T-cell (primary cell): ENCODE measurements around the gene MLLT3. TPM values are rescaled to one million over a fixed set of nuclear protein-coding genes. Genes with fewer than 3 reads are reported as not detected.

Experiments used
- ATAC-seq, 4 experiments: fragments of 200-7000 bp in 3 of 4; fragments of 150-1000 bp in 1 of 4; cut with Tn5 transposase; replicated peaks in 1 of 4; 1 replicate in 3 of 4; 2 replicates in 1 of 4; pipeline ENCODE4 v1.10.0; 2021; ENCODE audit warnings: moderate library complexity in 3 of 4, mild to moderate bottlenecking in 2 of 4, moderate number of reproducible peaks in 1 of 4
- CTCF ChIA-PET, 2 donors: fragments of 300-600 bp; sonication (Branson Sonifier 250); formaldehyde crosslinking; loops; one replicate each; lab custom pipeline; 2022; ENCODE audit warnings: antibody characterized with exemption in 2 of 2; lab: Charles Lee
- POLR2A ChIA-PET, 2 donors: fragments of 300-600 bp; sonication (Branson Sonifier 250); formaldehyde crosslinking; loops; one replicate each; lab custom pipeline; 2022; ENCODE audit warnings: antibody characterized with exemption in 2 of 2; lab: Charles Lee
- DNase-seq, 35 experiments: peaks; one replicate each; pipeline versions ENCODE4 v3.0.0 to v3.0.0-alpha.2; 2013 to 2023
- H3K27ac ChIP-seq: one replicate; pipeline ENCODE4 v1.5.1; 2013; ENCODE audit warnings: low read length
- H3K27me3 ChIP-seq, 2 experiments: replicated peaks in 1 of 2; 1 replicate in 1 of 2; 2 replicates in 1 of 2; pipeline versions ENCODE4 v1.6.1 to v1.7.0; 2013; ENCODE audit warnings: low read length in 1 of 2, mixed read lengths in 1 of 2; ENCODE audit not compliant: control insufficient read depth in 2 of 2, insufficient read depth in 2 of 2; ENCODE audit errors: extremely low read depth in 1 of 2
- H3K36me3 ChIP-seq, 2 donors: 1 replicate in 1 of 2; 2 replicates in 1 of 2; pipeline versions ENCODE4 v1.6.1 to v1.7.0; 2013; ENCODE audit warnings: low read length in 1 of 2; ENCODE audit not compliant: control insufficient read depth in 2 of 2, insufficient read depth in 1 of 2; ENCODE audit errors: extremely low read depth in 1 of 2
- H3K4me1 ChIP-seq, 2 experiments: 1 replicate in 1 of 2; 2 replicates in 1 of 2; pipeline versions ENCODE4 v1.6.1 to v1.7.0; 2013; ENCODE audit warnings: low read length in 2 of 2, mixed read lengths in 1 of 2; ENCODE audit not compliant: insufficient read depth in 2 of 2, control insufficient read depth in 1 of 2; ENCODE audit errors: extremely low read depth in 1 of 2
- H3K4me3 ChIP-seq, 2 donors: 1 replicate in 1 of 2; 2 replicates in 1 of 2; pipeline versions ENCODE4 v1.5.1 to v1.7.0; 2013; ENCODE audit warnings: mild to moderate bottlenecking in 2 of 2, low read length in 1 of 2, moderate library complexity in 1 of 2; ENCODE audit not compliant: control insufficient read depth in 1 of 2; ENCODE audit errors: extremely low read depth in 1 of 2
- H3K9me3 ChIP-seq: 2 replicates; pipeline ENCODE4 v1.7.0; 2013
- H3K27ac Mint-ChIP-seq, 2 donors: one replicate each; pipeline ENCODE4 v1.8.0; 2020 to 2021; ENCODE audit warnings: mild to moderate bottlenecking in 2 of 2, mixed read lengths in 2 of 2
- H3K27me3 Mint-ChIP-seq, 2 donors: one replicate each; pipeline ENCODE4 v1.8.0; 2021 to 2022; ENCODE audit warnings: mixed read lengths in 2 of 2
- H3K36me3 Mint-ChIP-seq: one replicate; pipeline ENCODE4 v1.8.0; 2021; ENCODE audit warnings: mixed read lengths
- H3K4me1 Mint-ChIP-seq, 3 donors: one replicate each; pipeline ENCODE4 v1.8.0; 2020 to 2022; ENCODE audit warnings: mixed read lengths in 3 of 3, mild to moderate bottlenecking in 1 of 3
- H3K4me3 Mint-ChIP-seq, 3 donors: one replicate each; pipeline ENCODE4 v1.8.0; 2020 to 2022; ENCODE audit warnings: mild to moderate bottlenecking in 3 of 3, mixed read lengths in 3 of 3, moderate library complexity in 3 of 3
- H3K9me3 Mint-ChIP-seq, 3 donors: one replicate each; pipeline ENCODE4 v1.8.0; 2020 to 2022; ENCODE audit warnings: mixed read lengths in 3 of 3
- WGBS: methylation state at CpG from one replicate; pipeline ENCODE4 v1.1.5; 2013; ENCODE audit warnings: missing lambda C conversion rate; ENCODE audit not compliant: insufficient coverage; 5-methylcytosine and 5-hydroxymethylcytosine counted together
- total RNA-seq, 35 experiments: library from RNA in 6 of 35; stranded (reverse) in 6 of 35; fragments of 120-200 nt in 1 of 35; gene quantifications; one replicate each; pipeline versions ENCODE4 v1.2.1 to v1.2.4 and lab custom pipeline; 2013 to 2026

MLLT3 gene
- total RNA-seq, 5 donors from 2014 or later (not counting 1 experiment from before 2014, with no cell fraction given) = 51.8 to 96.6 (median 58.9) TPM

DNA sequence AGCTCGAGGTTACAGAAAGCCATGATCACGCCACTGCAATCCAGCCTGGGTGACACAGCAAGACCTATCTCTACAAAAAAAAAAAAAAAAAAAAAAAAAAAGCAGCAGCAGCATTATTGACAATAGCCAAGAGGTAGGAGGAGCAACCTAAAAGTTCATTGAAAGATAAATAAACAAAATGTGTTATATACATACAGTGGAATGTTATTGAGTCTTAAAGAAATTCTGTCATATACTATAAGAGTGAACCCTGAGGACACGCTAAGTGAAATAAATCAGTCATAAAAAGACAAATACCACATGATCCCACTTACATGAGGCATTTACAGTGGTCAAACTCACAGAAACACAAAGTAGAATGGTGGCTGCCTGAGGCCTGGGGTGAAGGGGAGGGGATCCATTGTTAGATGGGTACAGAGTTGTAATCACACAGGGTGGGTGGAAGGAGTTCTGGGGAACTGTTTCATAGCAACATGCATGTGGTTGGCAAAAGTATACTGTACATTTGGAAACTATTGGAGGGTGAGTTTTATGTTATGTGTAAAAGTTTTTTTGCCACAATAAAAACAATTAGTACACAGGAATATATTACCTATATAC, 77.2 kb downstream of the MLLT3 start:
- H3K27ac Mint-ChIP-seq = no peak overlapping the region
- ChIA-PET CTCF (interaction anchor here in 1 of 2 donors (1.0 kb wide), 1 partner anchor 22 kb away, joined by 3 read pairs; no protein-coding TSS in a partner anchor), POLR2A (interaction anchor here in 1 of 2 donors (0.5 kb wide), 1 partner anchor 54 kb away, joined by 9 read pairs; no protein-coding TSS in a partner anchor)
- no peak overlapping the region for H3K27ac ChIP-seq
- DNase-seq = no peak
- H3K36me3 ChIP-seq = no peaks in the 10 kb centered on the region
- no peaks in the 10 kb centered on the region for H3K27me3 ChIP-seq
- peaks cover 47% of the 10 kb centered on the region for H3K36me3 Mint-ChIP-seq
- peaks cover 42 to 59% (median 58%) of the 10 kb centered on the region in 3 donors for H3K4me1 Mint-ChIP-seq
- peaks cover 0 to 14% (median 11%) of the 10 kb centered on the region in 3 donors for H3K9me3 Mint-ChIP-seq
- no peak overlapping the region for H3K4me3 Mint-ChIP-seq
- H3K27me3 Mint-ChIP-seq = no peaks in the 10 kb centered on the region
- ATAC-seq = no peak
- H3K4me3 ChIP-seq = no peak overlapping the region
- peaks cover 3% of the 10 kb centered on the region in 2 experiments for H3K4me1 ChIP-seq
- WGBS = no CpG with 5 or more reads among the region's 3 CpGs
- H3K9me3 ChIP-seq = no peaks in the 10 kb centered on the region

DNA sequence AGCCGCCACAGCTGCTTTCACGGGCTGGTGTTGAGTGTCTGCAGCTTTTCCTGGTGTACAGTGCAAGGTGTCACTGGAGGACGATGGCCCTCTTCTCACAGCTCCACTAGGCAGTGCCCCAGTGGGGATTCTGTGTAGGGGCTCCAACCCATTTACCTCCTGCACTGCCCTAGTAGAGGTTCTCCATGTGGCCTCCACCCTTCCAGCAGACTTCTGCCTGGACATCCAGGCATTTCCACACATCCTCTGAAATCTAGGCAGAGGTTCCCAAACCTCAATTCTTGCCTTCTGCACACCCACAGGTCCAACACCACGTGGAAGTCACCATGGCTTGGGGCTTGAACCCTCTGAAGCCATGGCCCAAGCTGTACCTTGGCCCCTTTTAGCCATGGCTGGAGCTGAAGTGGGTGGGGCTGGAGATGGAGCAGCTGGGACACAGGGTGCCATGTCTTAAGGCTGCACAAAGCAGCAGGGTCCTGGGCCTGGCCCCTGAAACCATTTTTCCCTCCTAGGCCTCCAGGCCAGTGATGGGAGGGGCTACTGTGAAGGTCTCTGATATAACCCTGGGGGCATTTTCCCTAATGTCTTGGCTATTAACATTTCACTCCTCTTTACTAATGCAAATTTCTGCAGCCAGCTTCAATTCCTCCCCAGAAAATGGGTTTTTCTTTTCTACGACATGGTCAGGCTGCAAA, 82.0 kb downstream of the MLLT3 start:
- ATAC-seq (no peak), DNase-seq (no peak)
- H3K27me3 ChIP-seq = no peaks in the 10 kb centered on the region
- Mint-ChIP-seq H3K9me3 (peaks cover 0 to 22% (median 16%) of the 10 kb centered on the region in 3 donors), H3K27me3 (no peaks in the 10 kb centered on the region), H3K36me3 (peaks cover 46% of the 10 kb centered on the region), H3K4me1 (peaks cover 63 to 77% (median 74%) of the 10 kb centered on the region in 3 donors), H3K4me3 (no peak overlapping the region), H3K27ac (no peak overlapping the region)
- CTCF ChIA-PET = interaction anchor here in 1 of 2 donors (0.5 kb wide), 1 partner anchor 73 kb away, joined by 3 read pairs; no protein-coding TSS in a partner anchor
- no peak overlapping the region for H3K4me3 ChIP-seq
- 100% methylated on average over 3 of the region's 5 CpGs for WGBS
- H3K9me3 ChIP-seq = no peaks in the 10 kb centered on the region
- peaks cover 0 to 8% of the 10 kb centered on the region in 2 experiments for H3K4me1 ChIP-seq
- H3K27ac ChIP-seq = no peak overlapping the region
- peaks cover 0 to 2% of the 10 kb centered on the region in 2 donors for H3K36me3 ChIP-seq
- POLR2A ChIA-PET = interaction anchor here in 1 of 2 donors (0.6 kb wide), 1 partner anchor 18 kb away, joined by 5 read pairs; no protein-coding TSS in a partner anchor

DNA sequence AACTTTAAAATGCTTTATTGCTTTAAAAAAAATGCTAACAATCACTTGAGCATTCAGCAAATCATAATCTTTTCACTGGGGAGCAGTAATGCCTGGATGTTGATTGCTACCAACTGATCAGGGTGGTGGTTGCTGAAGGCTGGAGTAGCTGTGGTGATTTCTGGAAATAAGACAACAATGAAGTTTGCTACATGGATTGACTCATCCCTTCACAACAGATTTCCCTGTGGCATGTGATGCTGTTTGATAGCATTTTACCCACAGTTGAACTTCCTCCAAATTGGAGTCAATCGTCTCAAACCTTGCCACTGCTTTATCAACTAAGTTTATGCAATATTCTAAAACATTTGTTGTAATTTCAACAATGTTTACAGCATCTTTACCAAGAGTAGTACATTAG, 83.3 kb downstream of the MLLT3 start:
- no peaks in the 10 kb centered on the region for H3K9me3 ChIP-seq
- ChIA-PET CTCF (no interaction called here), POLR2A (no interaction called here)
- Mint-ChIP-seq H3K36me3 (peaks cover 39% of the 10 kb centered on the region), H3K9me3 (peaks cover 0 to 22% (median 16%) of the 10 kb centered on the region in 3 donors), H3K27ac (no peak overlapping the region), H3K4me1 (peaks cover 64 to 69% (median 69%) of the 10 kb centered on the region in 3 donors), H3K27me3 (no peaks in the 10 kb centered on the region), H3K4me3 (peak overlapping the region in 1 of 3 donors; percentile 42)
- ATAC-seq = no peak
- no peaks in the 10 kb centered on the region for H3K27me3 ChIP-seq
- no peak for DNase-seq
- peaks cover 0 to 2% of the 10 kb centered on the region in 2 donors for H3K36me3 ChIP-seq
- no peak overlapping the region for H3K27ac ChIP-seq
- no peak overlapping the region for H3K4me3 ChIP-seq
- no CpG with 5 or more reads among the region's 1 CpG for WGBS
- peaks cover 0 to 8% of the 10 kb centered on the region in 2 experiments for H3K4me1 ChIP-seq

DNA sequence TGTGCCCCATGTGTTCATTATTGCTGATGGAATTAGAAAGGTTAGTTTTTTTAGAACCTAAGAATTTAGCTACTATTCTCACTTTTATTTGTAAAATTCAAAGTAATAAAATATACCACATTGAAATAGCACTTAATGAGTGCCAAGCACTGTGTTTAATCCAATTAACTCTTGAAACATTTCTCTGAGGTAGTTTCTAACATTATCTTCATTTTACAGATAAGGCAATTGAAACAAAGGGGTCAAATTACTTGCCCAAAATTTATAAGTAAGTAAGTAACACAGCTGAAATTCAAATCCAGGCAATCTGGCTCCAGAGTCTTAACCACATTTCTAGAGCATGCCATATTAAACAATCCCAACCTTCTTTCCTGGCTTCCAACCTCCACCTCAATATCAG, 84.2 kb downstream of the MLLT3 start:
- Mint-ChIP-seq H3K36me3 (peaks cover 36% of the 10 kb centered on the region), H3K27me3 (no peaks in the 10 kb centered on the region), H3K27ac (no peak overlapping the region), H3K9me3 (peaks cover 0 to 22% (median 16%) of the 10 kb centered on the region in 3 donors), H3K4me1 (peaks cover 61 to 66% (median 66%) of the 10 kb centered on the region in 3 donors), H3K4me3 (no peak overlapping the region)
- Histone ChIP-seq H3K9me3 (no peaks in the 10 kb centered on the region), H3K36me3 (peaks cover 0 to 2% of the 10 kb centered on the region in 2 donors), H3K4me1 (peaks cover 0 to 8% of the 10 kb centered on the region in 2 experiments), H3K27me3 (no peaks in the 10 kb centered on the region), H3K27ac (no peak overlapping the region), H3K4me3 (no peak overlapping the region)
- DNase-seq (no peak), ATAC-seq (no peak)
- ChIA-PET POLR2A (no interaction called here), CTCF (no interaction called here)

DNA sequence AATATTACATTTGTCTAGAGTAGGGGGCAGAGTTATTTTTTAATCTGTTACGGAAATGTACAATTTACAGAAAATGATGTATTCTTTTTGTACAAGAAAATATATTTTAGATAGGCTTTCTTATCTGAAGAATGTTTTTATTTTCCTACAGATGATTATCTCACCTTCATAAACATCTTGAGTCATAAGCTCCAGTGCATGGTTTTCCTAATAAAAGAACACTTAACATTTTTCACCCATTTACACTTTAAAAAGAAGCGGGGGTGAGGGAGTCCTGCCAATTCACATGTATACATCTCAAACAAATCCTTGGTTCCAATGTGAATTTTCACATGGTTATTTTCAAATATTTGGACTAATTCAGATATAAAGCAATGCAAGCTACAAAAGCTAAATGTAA, 85.0 kb downstream of the MLLT3 start:
- POLR2A ChIA-PET = interaction anchor here in 1 of 2 donors (0.6 to 0.7 kb wide), 2 partner anchors 26 to 55 kb away, joined by 3 to 4 read pairs; no protein-coding TSS in a partner anchor
- CTCF ChIA-PET = interaction anchor here (0.9 to 1.4 kb wide), 2 partner anchors 12 to 13 kb away, joined by 3 to 4 read pairs; no protein-coding TSS in a partner anchor

DNA sequence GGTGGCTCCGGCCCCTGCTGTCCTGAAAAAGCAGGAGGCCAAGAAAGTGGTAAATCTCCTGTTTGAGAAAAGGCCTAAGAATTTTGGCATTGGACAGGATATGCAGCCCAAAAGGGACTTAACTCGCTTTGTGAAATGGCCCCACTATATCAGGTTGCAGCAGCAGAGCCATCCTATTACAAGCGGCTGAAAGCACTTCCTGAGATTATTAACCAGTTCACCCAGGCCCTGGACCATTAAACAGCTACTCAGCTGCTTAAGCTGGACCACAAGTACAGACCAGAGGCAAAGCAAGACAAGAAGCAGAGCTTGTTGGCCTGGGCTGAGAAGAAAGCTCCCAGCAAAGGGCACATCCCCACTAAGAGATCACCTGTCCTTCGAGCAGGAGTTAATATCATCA, 89.7 kb downstream of the MLLT3 start:
- peaks cover 70 to 81% (median 80%) of the 10 kb centered on the region in 3 donors for H3K4me1 Mint-ChIP-seq
- H3K36me3 Mint-ChIP-seq = peaks cover 4% of the 10 kb centered on the region
- H3K27me3 Mint-ChIP-seq = no peaks in the 10 kb centered on the region
- no peaks in the 10 kb centered on the region for H3K36me3 ChIP-seq
- CTCF ChIA-PET = interaction anchor here in 1 of 2 donors (0.6 kb wide), 1 partner anchor 21 kb away, joined by 3 read pairs; no protein-coding TSS in a partner anchor
- no peak overlapping the region for H3K27ac ChIP-seq
- no peak overlapping the region for H3K4me3 Mint-ChIP-seq
- H3K4me3 ChIP-seq = no peak overlapping the region
- peaks cover 5 to 23% of the 10 kb centered on the region in 2 experiments for H3K4me1 ChIP-seq
- H3K27me3 ChIP-seq = no peaks in the 10 kb centered on the region
- no peak overlapping the region for H3K27ac Mint-ChIP-seq
- H3K9me3 ChIP-seq = no peaks in the 10 kb centered on the region
- 96% methylated on average over 4 of the region's 4 CpGs for WGBS
- POLR2A ChIA-PET = interaction anchor here in 1 of 2 donors (1.6 kb wide), 1 partner anchor 10 kb away, joined by 4 read pairs; no protein-coding TSS in a partner anchor
- H3K9me3 Mint-ChIP-seq = no peaks in the 10 kb centered on the region
- DNase-seq = no peak
- ATAC-seq = no peak

More for the DNA sequence above, 85.0 kb downstream of the MLLT3 start:
- Mint-ChIP-seq H3K27me3 (no peaks in the 10 kb centered on the region), H3K36me3 (peaks cover 30% of the 10 kb centered on the region), H3K27ac (no peak overlapping the region), H3K4me3 (no peak overlapping the region), H3K4me1 (peaks cover 58 to 65% (median 65%) of the 10 kb centered on the region in 3 donors), H3K9me3 (peaks cover 0 to 22% (median 16%) of the 10 kb centered on the region in 3 donors)
- no peaks in the 10 kb centered on the region for H3K27me3 ChIP-seq
- H3K36me3 ChIP-seq = peaks cover 0 to 2% of the 10 kb centered on the region in 2 donors
- ATAC-seq = no peak
- no peaks in the 10 kb centered on the region for H3K9me3 ChIP-seq
- peaks cover 0 to 6% of the 10 kb centered on the region in 2 experiments for H3K4me1 ChIP-seq
- H3K4me3 ChIP-seq = no peak overlapping the region
- no peak overlapping the region for H3K27ac ChIP-seq
- no peak for DNase-seq
- WGBS = no CpG with 5 or more reads among the region's 2 CpGs
